Ascending aorta (tissue), 2 donors: Measurements from ENCODE around the gene TIMM22. TPM values are rescaled to one million over a fixed set of nuclear protein-coding genes. Genes with fewer than 3 reads are reported as not detected.

Source experiments
- DNase-seq, 2 donors: peaks; one replicate each; pipeline ENCODE4 v3.0.0-alpha.2; 2019; ENCODE audit warnings: low spot score in 2 of 2
- H3K27ac ChIP-seq, 2 donors: fragments of 200-600 bp; sonication (generic); one replicate each; pipeline ENCODE4 v1.5.1; 2016 to 2017; ENCODE audit warnings: mild to moderate bottlenecking in 1 of 2
- H3K27me3 ChIP-seq: fragments of 200-600 bp; sonication (generic); one replicate; pipeline ENCODE4 v1.5.1; 2017
- H3K36me3 ChIP-seq, 2 donors: fragments of 200-600 bp; sonication (generic); one replicate each; pipeline ENCODE4 v1.5.1; 2016
- H3K4me1 ChIP-seq, 2 donors: fragments of 200-600 bp; sonication (generic); one replicate each; pipeline ENCODE4 v1.5.1; 2016 to 2017; ENCODE audit warnings: mild to moderate bottlenecking in 1 of 2
- H3K4me3 ChIP-seq, 2 donors: fragments of 200-600 bp; sonication (generic); one replicate each; pipeline ENCODE4 v1.5.1; 2016 to 2017; ENCODE audit warnings: mild to moderate bottlenecking in 1 of 2
- H3K9me3 ChIP-seq, 2 donors: fragments of 200-600 bp; sonication (generic); one replicate each; pipeline ENCODE4 v1.5.1; 2016
- intact Hi-C: fragments of 100-400 bp; cut with DNase I; formaldehyde crosslinking; loops from one replicate; pipeline ENCODE4 v1.15.1; 2023
- total RNA-seq: library from RNA; depleted of rRNA; stranded (reverse); fragments of >200 nt; gene quantifications from one replicate; pipeline ENCODE4 v1.1.0, GENCODE V29; 2016
- TF ChIP-seq, protein P1 (sequence below), 3 experiments: fragments of 200-600 bp in 2 of 3; fragments of 450-650 bp in 1 of 3; sonication (generic) in 2 of 3; IDR thresholded peaks; one replicate each; pipeline ENCODE4 v1.5.1; 2016 to 2019; ENCODE audit warnings: antibody characterized with exemption in 3 of 3, mild to moderate bottlenecking in 1 of 3, moderate library complexity in 1 of 3

The TIMM22 gene
- total RNA-seq, 1 donor from 2014 or later, result 12.1 TPM

DNA sequence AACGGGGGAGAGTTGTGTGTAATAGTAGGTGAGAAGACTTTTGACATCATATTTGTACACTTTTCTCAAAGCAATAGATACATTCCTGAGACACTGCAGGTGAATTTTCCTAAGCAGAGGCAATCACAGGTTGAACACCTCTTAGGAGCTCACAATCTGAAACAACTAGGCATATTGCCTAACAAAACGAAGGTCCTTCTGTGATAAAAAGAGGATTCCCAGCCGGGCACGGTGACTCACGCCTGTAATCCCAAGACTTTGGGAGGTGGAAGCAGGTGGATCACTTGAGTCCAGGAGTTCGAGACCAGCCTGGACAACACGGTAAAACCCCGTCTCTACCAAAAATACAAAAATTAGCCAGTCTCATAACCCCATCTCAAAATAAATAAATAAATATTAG, 34.8 kb upstream of the TIMM22 start:
- intact Hi-C loops, result no loop called here
- no peak for DNase-seq
- H3K9me3 ChIP-seq, result no peaks in the 10 kb centered on the region
- no peaks in the 10 kb centered on the region for H3K27me3 ChIP-seq
- no peaks in the 10 kb centered on the region for H3K36me3 ChIP-seq
- no peak overlapping the region for H3K4me3 ChIP-seq
- H3K27ac ChIP-seq, result no peak overlapping the region
- H3K4me1 ChIP-seq, result no peaks in the 10 kb centered on the region
- TF ChIP-seq, protein P1, sequence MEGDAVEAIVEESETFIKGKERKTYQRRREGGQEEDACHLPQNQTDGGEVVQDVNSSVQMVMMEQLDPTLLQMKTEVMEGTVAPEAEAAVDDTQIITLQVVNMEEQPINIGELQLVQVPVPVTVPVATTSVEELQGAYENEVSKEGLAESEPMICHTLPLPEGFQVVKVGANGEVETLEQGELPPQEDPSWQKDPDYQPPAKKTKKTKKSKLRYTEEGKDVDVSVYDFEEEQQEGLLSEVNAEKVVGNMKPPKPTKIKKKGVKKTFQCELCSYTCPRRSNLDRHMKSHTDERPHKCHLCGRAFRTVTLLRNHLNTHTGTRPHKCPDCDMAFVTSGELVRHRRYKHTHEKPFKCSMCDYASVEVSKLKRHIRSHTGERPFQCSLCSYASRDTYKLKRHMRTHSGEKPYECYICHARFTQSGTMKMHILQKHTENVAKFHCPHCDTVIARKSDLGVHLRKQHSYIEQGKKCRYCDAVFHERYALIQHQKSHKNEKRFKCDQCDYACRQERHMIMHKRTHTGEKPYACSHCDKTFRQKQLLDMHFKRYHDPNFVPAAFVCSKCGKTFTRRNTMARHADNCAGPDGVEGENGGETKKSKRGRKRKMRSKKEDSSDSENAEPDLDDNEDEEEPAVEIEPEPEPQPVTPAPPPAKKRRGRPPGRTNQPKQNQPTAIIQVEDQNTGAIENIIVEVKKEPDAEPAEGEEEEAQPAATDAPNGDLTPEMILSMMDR (IDR thresholded peaks at IDR 0.05), result no peak

DNA sequence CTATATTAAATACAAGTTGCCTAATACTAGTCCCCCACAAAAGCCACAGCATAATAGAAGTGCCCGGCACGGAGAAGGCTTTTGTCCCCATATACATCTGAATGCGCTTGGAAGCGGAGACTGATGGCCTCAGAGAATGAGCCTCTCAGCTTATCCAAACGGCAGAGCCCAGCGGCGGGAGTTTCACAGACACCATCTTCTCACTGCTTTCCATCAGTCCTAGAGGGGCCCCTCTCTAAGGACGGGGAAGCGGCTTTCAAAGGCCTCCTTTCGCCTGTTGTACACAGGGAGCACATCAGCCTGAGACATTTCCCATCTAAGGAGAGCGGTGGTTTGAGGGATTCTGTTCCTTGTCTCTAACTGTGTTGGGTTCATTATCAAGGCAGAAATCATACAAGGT, 34.3 kb upstream of the TIMM22 start:
- no peaks in the 10 kb centered on the region for H3K4me1 ChIP-seq

DNA sequence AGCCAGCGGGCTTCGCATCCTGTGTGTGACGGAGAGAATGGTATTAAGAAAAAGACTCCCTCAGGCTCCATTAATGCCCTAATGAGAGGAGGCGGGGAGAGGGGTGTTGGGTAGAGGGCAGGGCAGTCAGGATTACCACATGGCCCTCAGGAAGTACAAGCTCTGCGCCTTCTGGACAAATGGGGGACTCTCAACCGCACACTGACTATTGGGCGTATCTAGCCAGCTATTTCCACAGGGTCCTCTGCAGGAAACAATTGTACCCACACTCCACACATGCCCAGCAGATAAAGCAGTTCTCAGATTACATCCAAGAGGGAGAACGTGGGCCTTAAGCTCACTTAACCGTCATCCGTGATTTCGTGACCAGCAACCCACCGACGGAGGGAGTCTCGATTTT, 32.1 kb upstream of the TIMM22 start:
- H3K36me3 ChIP-seq, result no peaks in the 10 kb centered on the region
- H3K9me3 ChIP-seq, result no peaks in the 10 kb centered on the region
- H3K4me1 ChIP-seq, result no peaks in the 10 kb centered on the region
- no peak overlapping the region for H3K27ac ChIP-seq
- DNase-seq, result no peak
- TF ChIP-seq, protein P1 (IDR thresholded peaks at IDR 0.05), result no peak
- H3K27me3 ChIP-seq, result no peaks in the 10 kb centered on the region
- intact Hi-C loops, result no loop called here
- H3K4me3 ChIP-seq, result no peak overlapping the region

More for the DNA sequence above, 34.3 kb upstream of the TIMM22 start:
- intact Hi-C loops, result no loop called here
- Histone ChIP-seq H3K27me3 (no peaks in the 10 kb centered on the region), H3K9me3 (no peaks in the 10 kb centered on the region), H3K4me3 (no peak overlapping the region), H3K36me3 (no peaks in the 10 kb centered on the region), H3K27ac (no peak overlapping the region)
- no peak for DNase-seq
- TF ChIP-seq, protein P1 (IDR thresholded peaks at IDR 0.05), result no peak

DNA sequence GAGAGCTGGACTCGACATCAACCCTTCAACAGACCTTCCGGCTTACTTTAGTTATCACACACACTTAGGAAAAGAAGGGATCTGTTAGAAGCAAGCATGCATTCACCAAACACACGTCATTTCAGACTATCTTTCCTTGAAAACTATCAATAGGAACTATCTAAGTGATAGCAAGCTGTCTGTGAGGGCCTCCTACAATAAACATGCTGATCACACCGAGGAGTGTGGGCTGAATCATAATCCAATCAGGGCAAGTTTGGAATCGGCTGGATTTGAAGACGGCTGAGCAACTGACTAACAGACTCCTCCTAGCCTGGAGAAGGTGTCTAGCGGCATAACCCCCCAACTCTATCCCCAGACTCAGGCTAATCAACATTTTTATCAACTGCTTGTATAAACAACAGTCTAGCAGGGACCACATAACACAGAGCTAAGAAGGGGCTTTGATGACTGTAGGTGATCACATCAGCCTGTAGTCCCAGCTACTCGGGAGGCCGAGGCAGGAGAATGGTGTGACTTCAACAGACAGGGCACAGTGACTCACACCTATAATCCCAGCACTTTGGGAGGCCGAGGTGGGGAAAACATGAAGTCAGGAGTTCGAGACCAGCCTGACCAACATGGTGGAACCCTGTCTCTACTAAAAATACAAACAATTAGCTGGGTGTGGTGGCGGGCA, 31.5 kb upstream of the TIMM22 start:
- no peak for DNase-seq
- Histone ChIP-seq H3K27ac (no peak overlapping the region), H3K27me3 (no peaks in the 10 kb centered on the region), H3K4me3 (no peak overlapping the region), H3K36me3 (no peaks in the 10 kb centered on the region), H3K4me1 (no peaks in the 10 kb centered on the region), H3K9me3 (no peaks in the 10 kb centered on the region)
- TF ChIP-seq, protein P1 (IDR thresholded peaks at IDR 0.05), result no peak
- intact Hi-C loops, result no loop called here

DNA sequence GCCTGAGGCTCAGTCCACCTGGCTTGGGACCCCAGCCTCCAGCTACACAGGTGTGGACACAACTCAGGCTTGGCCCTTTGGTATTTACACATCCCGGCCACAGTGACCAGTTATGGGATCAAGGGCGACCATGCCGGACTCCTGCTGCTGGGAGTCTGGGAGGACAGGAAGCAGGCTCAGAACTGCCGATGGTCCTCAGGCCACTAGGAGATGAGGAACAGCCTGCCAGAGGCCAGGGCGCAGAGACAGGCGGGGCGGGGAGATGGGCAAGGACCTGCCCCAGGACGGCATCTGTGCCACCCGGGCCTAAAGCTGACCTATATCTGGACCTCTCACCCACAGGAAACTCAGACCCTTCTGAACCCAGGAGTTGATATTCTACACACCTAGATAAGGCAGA, 29.8 kb upstream of the TIMM22 start:
- TF ChIP-seq, protein P1 (IDR thresholded peaks at IDR 0.05), result no peak
- H3K36me3 ChIP-seq, result no peaks in the 10 kb centered on the region
- DNase-seq, result no peak
- H3K4me1 ChIP-seq, result no peaks in the 10 kb centered on the region
- intact Hi-C loops, result loop anchor here (1.0 kb wide), 1 partner anchor 19 kb away; no protein-coding TSS in a partner anchor
- no peaks in the 10 kb centered on the region for H3K27me3 ChIP-seq
- H3K4me3 ChIP-seq, result no peak overlapping the region
- H3K27ac ChIP-seq, result no peak overlapping the region
- H3K9me3 ChIP-seq, result no peaks in the 10 kb centered on the region
